ENCODE data around the gene RRP7A. TPM values are rescaled to one million over a fixed set of nuclear protein-coding genes. Genes with fewer than 3 reads are reported as not detected.
"Not testable (repeated sequence)": the region's sequence is repeated elsewhere in the genome, so short reads cannot be mapped to it uniquely, and the experiment has no call there.

Gene RRP7A
- total RNA-seq, 1 experiment from 2014 or later, result 50.8 TPM

GRCh38 chr22:42508327-42508974 is 11.1 kb downstream of the RRP7A start:
- DNase-seq (ENCODE audit: low read depth, low spot score); H3K9me2 ChIP-seq (ENCODE audit: insufficient read depth); H3K9me3 ChIP-seq (ENCODE audit: control insufficient read depth in 1 of 2, insufficient read depth in 1 of 2, low read depth in 1 of 2, low read length in 2 of 2); H3K9ac ChIP-seq (ENCODE audit: low read length); H3K27ac ChIP-seq (ENCODE audit: low read depth, low read length); H4K20me1 ChIP-seq (ENCODE audit: insufficient read depth); ATAC-seq; CTCF ChIA-PET; H3K27me3 ChIP-seq (ENCODE audit: insufficient read depth, low read length); BruUV-seq (replicated peaks); H3K79me2 ChIP-seq (ENCODE audit: insufficient read depth, low read length); H3K36me3 ChIP-seq (ENCODE audit: control insufficient read depth in 1 of 2, insufficient read depth in 2 of 2, low read length in 2 of 2); intact Hi-C loops (cut with micrococcal nuclease); H3K4me3 ChIP-seq (replicated peaks in 1 of 2; ENCODE audit: low read depth in 1 of 2, low read length in 2 of 2); H2AFZ ChIP-seq (ENCODE audit: low read depth, low read length, poor library complexity, severe bottlenecking); POLR2A ChIA-PET; H3K4me2 ChIP-seq (ENCODE audit: low read length); RAD21 ChIA-PET (ENCODE audit: low non-redundant PET in 1 of 2, low total read pairs in 2 of 2, uncharacterized antibody in 2 of 2, unreplicated experiment in 2 of 2); H3K4me1 ChIP-seq (ENCODE audit: control insufficient read depth in 1 of 2, insufficient read depth in 2 of 2, low read length in 2 of 2): not testable (repeated sequence)
- 0 out of 2 replicates have a peak, but pooled peaks have one; percentile 18 for TF ChIP-seq POLR2AphosphoS5 (IDR thresholded peaks at IDR 0.05; ENCODE audit: low read depth, low read length)

GRCh38 chr22:42500836-42501179 is 18.8 kb downstream of the RRP7A start:
- Histone ChIP-seq H3K79me2 (ENCODE audit: insufficient read depth, low read length) (no peaks in the 10 kb centered on the region), H3K9me2 (ENCODE audit: insufficient read depth) (no peaks in the 10 kb centered on the region), H3K4me3 (replicated peaks in 1 of 2; ENCODE audit: low read depth in 1 of 2, low read length in 2 of 2) (no peak overlapping the region), H3K4me2 (ENCODE audit: low read length) (no peak overlapping the region), H4K20me1 (ENCODE audit: insufficient read depth) (no peaks in the 10 kb centered on the region), H3K4me1 (ENCODE audit: control insufficient read depth in 1 of 2, insufficient read depth in 2 of 2, low read length in 2 of 2) (peaks cover 0 to 6% of the 10 kb centered on the region in 2 experiments; a peak in 1 of 4 replicates), H3K9ac (ENCODE audit: low read length) (no peak overlapping the region), H3K36me3 (ENCODE audit: control insufficient read depth in 1 of 2, insufficient read depth in 2 of 2, low read length in 2 of 2) (no peaks in the 10 kb centered on the region), H2AFZ (ENCODE audit: low read depth, low read length, poor library complexity, severe bottlenecking) (no peak overlapping the region), H3K27ac (ENCODE audit: low read depth, low read length) (no peak overlapping the region; the same call in 1 of the 2 replicates), H3K9me3 (ENCODE audit: control insufficient read depth in 1 of 2, insufficient read depth in 1 of 2, low read depth in 1 of 2, low read length in 2 of 2) (no peaks in the 10 kb centered on the region), H3K27me3 (ENCODE audit: insufficient read depth, low read length) (no peaks in the 10 kb centered on the region)
- no TSS peak for BruUV-seq (replicated peaks)
- no peak for TF ChIP-seq EZH2 (IDR thresholded peaks at IDR 0.05)
- no peak for TF ChIP-seq POLR2A (IDR thresholded peaks at IDR 0.05; ENCODE audit: borderline replicate concordance, extremely low read depth, insufficient read depth, insufficient read length)
- no peak for TF ChIP-seq EZH2phosphoT487 (IDR thresholded peaks at IDR 0.05; ENCODE audit: borderline replicate concordance)
- TF ChIP-seq, protein P1, sequence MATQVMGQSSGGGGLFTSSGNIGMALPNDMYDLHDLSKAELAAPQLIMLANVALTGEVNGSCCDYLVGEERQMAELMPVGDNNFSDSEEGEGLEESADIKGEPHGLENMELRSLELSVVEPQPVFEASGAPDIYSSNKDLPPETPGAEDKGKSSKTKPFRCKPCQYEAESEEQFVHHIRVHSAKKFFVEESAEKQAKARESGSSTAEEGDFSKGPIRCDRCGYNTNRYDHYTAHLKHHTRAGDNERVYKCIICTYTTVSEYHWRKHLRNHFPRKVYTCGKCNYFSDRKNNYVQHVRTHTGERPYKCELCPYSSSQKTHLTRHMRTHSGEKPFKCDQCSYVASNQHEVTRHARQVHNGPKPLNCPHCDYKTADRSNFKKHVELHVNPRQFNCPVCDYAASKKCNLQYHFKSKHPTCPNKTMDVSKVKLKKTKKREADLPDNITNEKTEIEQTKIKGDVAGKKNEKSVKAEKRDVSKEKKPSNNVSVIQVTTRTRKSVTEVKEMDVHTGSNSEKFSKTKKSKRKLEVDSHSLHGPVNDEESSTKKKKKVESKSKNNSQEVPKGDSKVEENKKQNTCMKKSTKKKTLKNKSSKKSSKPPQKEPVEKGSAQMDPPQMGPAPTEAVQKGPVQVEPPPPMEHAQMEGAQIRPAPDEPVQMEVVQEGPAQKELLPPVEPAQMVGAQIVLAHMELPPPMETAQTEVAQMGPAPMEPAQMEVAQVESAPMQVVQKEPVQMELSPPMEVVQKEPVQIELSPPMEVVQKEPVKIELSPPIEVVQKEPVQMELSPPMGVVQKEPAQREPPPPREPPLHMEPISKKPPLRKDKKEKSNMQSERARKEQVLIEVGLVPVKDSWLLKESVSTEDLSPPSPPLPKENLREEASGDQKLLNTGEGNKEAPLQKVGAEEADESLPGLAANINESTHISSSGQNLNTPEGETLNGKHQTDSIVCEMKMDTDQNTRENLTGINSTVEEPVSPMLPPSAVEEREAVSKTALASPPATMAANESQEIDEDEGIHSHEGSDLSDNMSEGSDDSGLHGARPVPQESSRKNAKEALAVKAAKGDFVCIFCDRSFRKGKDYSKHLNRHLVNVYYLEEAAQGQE (IDR thresholded peaks at IDR 0.05; ENCODE audit: low read depth), result no peak
- no peak for TF ChIP-seq EGR1 (IDR thresholded peaks at IDR 0.05; ENCODE audit: low read depth)
- TF ChIP-seq, protein P2, sequence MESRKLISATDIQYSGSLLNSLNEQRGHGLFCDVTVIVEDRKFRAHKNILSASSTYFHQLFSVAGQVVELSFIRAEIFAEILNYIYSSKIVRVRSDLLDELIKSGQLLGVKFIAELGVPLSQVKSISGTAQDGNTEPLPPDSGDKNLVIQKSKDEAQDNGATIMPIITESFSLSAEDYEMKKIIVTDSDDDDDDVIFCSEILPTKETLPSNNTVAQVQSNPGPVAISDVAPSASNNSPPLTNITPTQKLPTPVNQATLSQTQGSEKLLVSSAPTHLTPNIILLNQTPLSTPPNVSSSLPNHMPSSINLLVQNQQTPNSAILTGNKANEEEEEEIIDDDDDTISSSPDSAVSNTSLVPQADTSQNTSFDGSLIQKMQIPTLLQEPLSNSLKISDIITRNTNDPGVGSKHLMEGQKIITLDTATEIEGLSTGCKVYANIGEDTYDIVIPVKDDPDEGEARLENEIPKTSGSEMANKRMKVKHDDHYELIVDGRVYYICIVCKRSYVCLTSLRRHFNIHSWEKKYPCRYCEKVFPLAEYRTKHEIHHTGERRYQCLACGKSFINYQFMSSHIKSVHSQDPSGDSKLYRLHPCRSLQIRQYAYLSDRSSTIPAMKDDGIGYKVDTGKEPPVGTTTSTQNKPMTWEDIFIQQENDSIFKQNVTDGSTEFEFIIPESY (IDR thresholded peaks at IDR 0.05; ENCODE audit: extremely low read depth, insufficient replicate concordance, low read length), result no peak
- TF ChIP-seq ZFX (IDR thresholded peaks at IDR 0.05), result no peak
- no peak for TF ChIP-seq FOSL1 (IDR thresholded peaks at IDR 0.05; ENCODE audit: low read depth)
- TF ChIP-seq SP1 (IDR thresholded peaks at IDR 0.05; ENCODE audit: low read depth), result no peak
- no peak for TF ChIP-seq SRF (IDR thresholded peaks at IDR 0.05; ENCODE audit: low read depth)
- TF ChIP-seq, protein P3, sequence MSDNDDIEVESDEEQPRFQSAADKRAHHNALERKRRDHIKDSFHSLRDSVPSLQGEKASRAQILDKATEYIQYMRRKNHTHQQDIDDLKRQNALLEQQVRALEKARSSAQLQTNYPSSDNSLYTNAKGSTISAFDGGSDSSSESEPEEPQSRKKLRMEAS (IDR thresholded peaks at IDR 0.05), result no peak
- TF ChIP-seq YY1 (IDR thresholded peaks at IDR 0.05; ENCODE audit: extremely low read depth, insufficient replicate concordance, low read depth, low read length), result no peak
- ChIA-PET RAD21 (ENCODE audit: low non-redundant PET in 1 of 2, low total read pairs in 2 of 2, uncharacterized antibody in 2 of 2, unreplicated experiment in 2 of 2) (no interaction called here), POLR2A (no interaction called here), CTCF (no interaction called here)
- ATAC-seq (no peak), DNase-seq (ENCODE audit: low read depth, low spot score) (no peak)
- intact Hi-C loops (cut with micrococcal nuclease), result no loop called here

Data from HCT116 (cell line).